ENCODE results near the gene ALAS1. TPM values are rescaled to one million over a fixed set of nuclear protein-coding genes. Genes with fewer than 3 reads are reported as not detected.

Gene ALAS1
- total and polyA plus RNA-seq, 12 donors = 64.9 to 3,700 (median 650) TPM

DNA sequence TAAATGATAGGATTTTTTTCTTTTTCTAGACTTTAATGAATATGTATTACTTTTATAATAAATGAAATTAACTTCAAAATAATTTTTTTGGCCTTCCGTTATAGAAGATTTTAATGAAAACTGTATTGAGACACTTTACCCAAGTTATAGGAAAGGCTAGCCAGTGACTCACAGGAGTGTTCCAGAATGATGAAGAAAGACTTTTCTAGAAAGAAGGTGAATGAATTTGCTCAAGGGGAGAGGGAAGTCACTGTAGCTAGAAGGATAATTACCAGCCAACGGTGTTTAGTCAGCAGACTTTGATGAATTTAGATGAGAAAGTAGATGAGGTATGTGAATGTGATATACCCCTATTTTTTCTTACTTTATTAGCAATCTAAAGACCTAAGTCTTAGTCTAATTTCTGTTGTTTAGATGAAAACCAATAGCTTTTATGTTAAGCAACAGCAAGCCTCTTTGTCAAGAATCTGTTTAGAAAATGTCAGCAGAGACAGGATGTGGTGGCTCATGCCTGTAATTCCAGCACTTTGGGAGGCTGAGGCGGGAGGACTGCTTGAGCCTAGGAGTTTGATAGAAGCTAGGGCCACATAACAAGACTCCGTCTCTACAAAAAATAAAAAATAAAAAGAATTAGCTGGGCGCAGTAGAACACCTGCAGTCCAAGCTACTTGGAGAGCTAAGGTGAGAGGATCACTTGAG lies 3.2 kb downstream of the ALAS1 start:
- Histone ChIP-seq H3K36me3 (replicated peaks in 1 of 2) (peaks cover 0 to 72% of the 10 kb centered on the region in 2 donors), H3K27ac (peak overlapping the region; percentile 19 to 80 (median 72)), H3K4me1 (replicated peaks in 1 of 2) (peaks cover 36 to 91% of the 10 kb centered on the region in 2 donors), H3K9me3 (replicated peaks in 1 of 3) (no peaks in the 10 kb centered on the region), H3K27me3 (no peaks in the 10 kb centered on the region), H3K4me3 (peak overlapping the region in 2 of 4 donors; percentile 65 to 74)
- WGBS, 4 donors = 49 to 66% (median 62%) methylated on average over 5 of the region's 5 CpGs
- intact Hi-C loops (cut with DNase I) = no loop called here
- no peak for DNase-seq
- TF ChIP-seq POLR2A (IDR thresholded peaks at IDR 0.05) = peak in 1 of 2 donors; percentile 8
- TF ChIP-seq CTCF (IDR thresholded peaks at IDR 0.05) = no peak

DNA sequence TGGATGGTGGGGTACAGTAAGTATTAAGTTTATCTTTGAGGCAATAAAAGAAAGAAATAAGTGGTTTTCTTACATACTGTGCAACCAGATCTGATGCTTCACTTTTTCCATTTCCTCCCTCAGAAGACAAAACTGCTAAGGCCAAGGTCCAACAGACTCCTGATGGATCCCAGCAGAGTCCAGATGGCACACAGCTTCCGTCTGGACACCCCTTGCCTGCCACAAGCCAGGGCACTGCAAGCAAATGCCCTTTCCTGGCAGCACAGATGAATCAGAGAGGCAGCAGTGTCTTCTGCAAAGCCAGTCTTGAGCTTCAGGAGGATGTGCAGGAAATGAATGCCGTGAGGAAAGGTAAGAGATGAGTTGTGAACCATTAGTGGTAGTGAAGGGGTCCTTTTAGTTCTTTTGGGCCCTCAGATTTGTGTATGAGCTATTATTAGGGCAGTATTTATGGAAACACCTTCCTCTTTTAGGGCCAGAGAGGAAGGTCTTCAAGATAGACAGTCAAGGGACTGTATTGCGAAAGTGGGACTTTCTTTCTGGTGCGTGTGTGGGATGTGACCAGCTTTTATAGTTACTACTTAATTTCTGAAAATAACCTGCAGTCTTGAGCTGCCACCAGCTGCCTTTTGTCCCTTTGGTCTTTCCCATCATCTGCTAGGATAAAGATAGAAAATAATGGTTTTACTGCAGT lies 4.6 kb downstream of the ALAS1 start:
- Histone ChIP-seq H3K27ac (peak overlapping the region; percentile 16 to 80 (median 72)), H3K9me3 (replicated peaks in 1 of 3) (no peaks in the 10 kb centered on the region), H3K4me1 (replicated peaks in 1 of 2) (peaks cover 30 to 86% of the 10 kb centered on the region in 2 donors), H3K27me3 (no peaks in the 10 kb centered on the region), H3K4me3 (no peak overlapping the region), H3K36me3 (replicated peaks in 1 of 2) (peaks cover 0 to 86% of the 10 kb centered on the region in 2 donors)
- WGBS, 4 donors = 41 to 49% (median 47%) methylated on average over 4 of the region's 4 CpGs
- intact Hi-C loops (cut with DNase I) = no loop called here
- no peak for TF ChIP-seq CTCF (IDR thresholded peaks at IDR 0.05)
- peak; percentile 45 to 52 for TF ChIP-seq POLR2A (IDR thresholded peaks at IDR 0.05)
- peak in 4 of 7 donors; percentile 60 to 74 (median 68) for DNase-seq

GRCh38 chr3:52203701-52204100 lies 5.7 kb downstream of the ALAS1 start:
- intact Hi-C loops (cut with DNase I) = no loop called here
- Histone ChIP-seq H3K9me3 (replicated peaks in 1 of 3) (no peaks in the 10 kb centered on the region), H3K27me3 (no peaks in the 10 kb centered on the region), H3K4me1 (replicated peaks in 1 of 2) (peaks cover 28 to 90% of the 10 kb centered on the region in 2 donors), H3K36me3 (replicated peaks in 1 of 2) (peaks cover 0 to 98% of the 10 kb centered on the region in 2 donors), H3K27ac (peak overlapping the region in 3 of 5 donors; percentile 69 to 80 (median 76)), H3K4me3 (no peak overlapping the region)
- DNase-seq = no peak
- 56 to 68% (median 64%) methylated on average over 1 of the region's 1 CpG for WGBS, 4 donors
- TF ChIP-seq CTCF (IDR thresholded peaks at IDR 0.05) = no peak
- TF ChIP-seq POLR2A (IDR thresholded peaks at IDR 0.05) = no peak

GRCh38 chr3:52204337-52205073 lies 6.5 kb downstream of the ALAS1 start:
- Histone ChIP-seq H3K36me3 (replicated peaks in 1 of 2) (peaks cover 0 to 99% of the 10 kb centered on the region in 2 donors), H3K9me3 (replicated peaks in 1 of 3) (no peaks in the 10 kb centered on the region), H3K27ac (peak overlapping the region in 4 of 5 donors; percentile 10 to 80 (median 57)), H3K27me3 (no peaks in the 10 kb centered on the region), H3K4me3 (no peak overlapping the region), H3K4me1 (replicated peaks in 1 of 2) (peaks cover 28 to 84% of the 10 kb centered on the region in 2 donors)
- TF ChIP-seq POLR2A (IDR thresholded peaks at IDR 0.05) (no peak), CTCF (IDR thresholded peaks at IDR 0.05) (no peak)
- WGBS, 4 donors = 48 to 57% (median 56%) methylated on average over 10 of the region's 10 CpGs
- intact Hi-C loops (cut with DNase I) = no loop called here
- DNase-seq = peak in 1 of 7 donors; percentile 57

Measured in adrenal gland (tissue), 12 donors.